H9 (cell line): ENCODE data around the gene ZNF700. TPM values are rescaled to one million over a fixed set of nuclear protein-coding genes. Genes with fewer than 3 reads are reported as not detected.

Experiments used
- DNase-seq: peaks from one replicate; pipeline ENCODE4 v3.0.0-alpha.2; 2017
- H2AFZ ChIP-seq: one replicate; pipeline ENCODE4 v1.6.1; 2013; ENCODE audit warnings: mild to moderate bottlenecking, low read length, control low read depth, moderate library complexity
- H2AK5ac ChIP-seq: 2 replicates; pipeline ENCODE4 v1.6.1; 2013; ENCODE audit warnings: low read length, control low read depth, mixed read lengths; ENCODE audit not compliant: insufficient read length
- H2BK120ac ChIP-seq: one replicate; pipeline ENCODE4 v1.6.1; 2013; ENCODE audit warnings: low read depth, mild to moderate bottlenecking, low read length, control low read depth, inconsistent platforms; ENCODE audit not compliant: poor library complexity, severe bottlenecking
- H2BK12ac ChIP-seq: 2 replicates; pipeline ENCODE4 v1.6.1; 2013; ENCODE audit warnings: low read length, control low read depth, mixed read lengths, low read depth; ENCODE audit not compliant: insufficient read length
- H2BK15ac ChIP-seq: 2 replicates; pipeline ENCODE4 v1.6.1; 2013; ENCODE audit warnings: low read depth, low read length, control low read depth
- H2BK20ac ChIP-seq: one replicate; pipeline ENCODE4 v1.6.1; 2013; ENCODE audit warnings: low read depth, mild to moderate bottlenecking, low read length, control low read depth, inconsistent platforms; ENCODE audit not compliant: poor library complexity, severe bottlenecking
- H2BK5ac ChIP-seq: 2 replicates; pipeline ENCODE4 v1.6.1; 2013; ENCODE audit warnings: low read length, control low read depth, mixed read lengths; ENCODE audit not compliant: insufficient read length
- H3K14ac ChIP-seq: 2 replicates; pipeline ENCODE4 v1.6.1; 2013; ENCODE audit warnings: low read length, control low read depth; ENCODE audit not compliant: insufficient read depth
- H3K18ac ChIP-seq: 2 replicates; pipeline ENCODE4 v1.6.1; 2013; ENCODE audit warnings: low read depth, mild to moderate bottlenecking, mixed read lengths, low read length, control low read depth; ENCODE audit not compliant: insufficient read length
- H3K23ac ChIP-seq: 2 replicates; pipeline ENCODE4 v1.6.1; 2013; ENCODE audit warnings: low read length, control low read depth, mixed read lengths, low read depth; ENCODE audit not compliant: insufficient read length
- H3K23me2 ChIP-seq: 2 replicates; pipeline ENCODE4 v1.6.1; 2013; ENCODE audit warnings: low read depth, mild to moderate bottlenecking, mixed read lengths, low read length, control low read depth; ENCODE audit not compliant: insufficient read length, poor library complexity, severe bottlenecking
- H3K27ac ChIP-seq: 2 replicates; pipeline ENCODE4 v1.5.1; 2013; ENCODE audit warnings: low read length, control low read depth, mixed read lengths, low read depth; ENCODE audit not compliant: insufficient read length
- H3K27me3 ChIP-seq: 2 replicates; pipeline ENCODE4 v1.6.1; 2013; ENCODE audit warnings: low read length, control low read depth, inconsistent platforms; ENCODE audit not compliant: insufficient read depth
- H3K4ac ChIP-seq: 2 replicates; pipeline ENCODE4 v1.6.1; 2013; ENCODE audit warnings: low read depth, mild to moderate bottlenecking, control low read depth, inconsistent platforms, low read length, moderate library complexity
- H3K4me1 ChIP-seq: 2 replicates; pipeline ENCODE4 v1.6.1; 2013; ENCODE audit warnings: low read length, control low read depth, inconsistent platforms; ENCODE audit not compliant: insufficient read depth
- H3K4me2 ChIP-seq: 2 replicates; pipeline ENCODE4 v1.6.1; 2013; ENCODE audit warnings: low read length, control low read depth, mixed read lengths; ENCODE audit not compliant: insufficient read length, insufficient read depth
- H3K56ac ChIP-seq: 2 replicates; pipeline ENCODE4 v1.6.1; 2013; ENCODE audit warnings: low read depth, mild to moderate bottlenecking, mixed read lengths, low read length, control low read depth; ENCODE audit not compliant: insufficient read length
- H3K79me1 ChIP-seq: 2 replicates; pipeline ENCODE4 v1.6.1; 2013; ENCODE audit warnings: low read depth, mild to moderate bottlenecking, moderate library complexity, low read length, control low read depth, inconsistent platforms; ENCODE audit not compliant: insufficient read depth, poor library complexity, severe bottlenecking
- H3K79me2 ChIP-seq: 2 replicates; pipeline ENCODE4 v1.6.1; 2013; ENCODE audit warnings: low read length, control low read depth, inconsistent platforms; ENCODE audit not compliant: insufficient read depth
- H3K9ac ChIP-seq: 2 replicates; pipeline ENCODE4 v1.6.1; 2013; ENCODE audit warnings: low read length, control low read depth, mixed read lengths; ENCODE audit not compliant: insufficient read length; ENCODE audit errors: extremely low read depth
- H3K9me3 ChIP-seq: one replicate; pipeline ENCODE4 v1.6.1; 2013; ENCODE audit warnings: low read depth, low read length, inconsistent platforms; ENCODE audit not compliant: control insufficient read depth
- H3T11ph ChIP-seq: one replicate; pipeline ENCODE4 v1.6.1; 2013; ENCODE audit warnings: mild to moderate bottlenecking, low read length, control low read depth, inconsistent platforms
- H4K20me1 ChIP-seq: one replicate; pipeline ENCODE4 v1.6.1; 2013; ENCODE audit not compliant: control insufficient read depth, insufficient read length, insufficient read depth
- H4K5ac ChIP-seq: 2 replicates; pipeline ENCODE4 v1.6.1; 2013; ENCODE audit warnings: low read depth, mild to moderate bottlenecking, mixed read lengths, low read length, control low read depth; ENCODE audit not compliant: insufficient read length
- H4K8ac ChIP-seq: replicated peaks from 2 replicates; pipeline ENCODE4 v1.6.1; 2013; ENCODE audit warnings: low read length, control low read depth, mixed read lengths, low read depth; ENCODE audit not compliant: insufficient read length
- H4K91ac ChIP-seq: 2 replicates; pipeline ENCODE4 v1.6.1; 2013; ENCODE audit warnings: low read depth, mild to moderate bottlenecking, moderate library complexity, mixed read lengths, low read length, control low read depth; ENCODE audit not compliant: insufficient read length
- H3K27ac Mint-ChIP-seq, 3 experiments: 2 replicates in 2 of 3; 3 replicates in 1 of 3; pipeline ENCODE4 v1.8.0; 2020 to 2021; ENCODE audit warnings: mixed read lengths in 3 of 3, mild to moderate bottlenecking in 1 of 3, moderate library complexity in 1 of 3
- H3K27me3 Mint-ChIP-seq: 2 replicates; pipeline ENCODE4 v1.8.0; 2021; ENCODE audit warnings: low read depth, mild to moderate bottlenecking, moderate library complexity, mixed read lengths
- H3K36me3 Mint-ChIP-seq, 3 experiments: 2 replicates in 2 of 3; 3 replicates in 1 of 3; pipeline ENCODE4 v1.8.0; 2020 to 2021; ENCODE audit warnings: low read depth in 3 of 3, mixed read lengths in 3 of 3; ENCODE audit not compliant: insufficient read depth in 1 of 3
- H3K4me1 Mint-ChIP-seq, 2 experiments: 2 replicates each; pipeline ENCODE4 v1.8.0; 2020; ENCODE audit warnings: mixed read lengths in 2 of 2
- H3K4me3 Mint-ChIP-seq, 2 experiments: 2 replicates in 1 of 2; 3 replicates in 1 of 2; pipeline ENCODE4 v1.8.0; 2020 to 2021; ENCODE audit warnings: mild to moderate bottlenecking in 2 of 2, mixed read lengths in 2 of 2, moderate library complexity in 1 of 2
- H3K9me3 Mint-ChIP-seq, 2 experiments: 2 replicates in 1 of 2; 3 replicates in 1 of 2; pipeline ENCODE4 v1.8.0; 2020; ENCODE audit warnings: mild to moderate bottlenecking in 2 of 2, mixed read lengths in 2 of 2, moderate library complexity in 1 of 2
- CTCF ChIP-seq: fragments of 200-600 bp; sonication (generic); conservative IDR thresholded peaks from 3 replicates; pipeline ENCODE4 v1.8.0; 2021; ENCODE audit warnings: antibody characterized with exemption, mild to moderate bottlenecking
- WGBS: extraction: QIAGEN DNeasy Blood & Tissue Kit; methylation state at CpG from one replicate; pipeline ENCODE4 v1.1.7; 2013; ENCODE audit warnings: missing lambda C conversion rate, low lambda C conversion rate, mixed read lengths; ENCODE audit not compliant: insufficient read length; ENCODE audit errors: extremely low coverage; 5-methylcytosine and 5-hydroxymethylcytosine counted together
- total RNA-seq: library from RNA; stranded (reverse); gene quantifications from 2 replicates; pipeline ENCODE4 v1.2.1, GENCODE V29; 2021

ZNF700 gene
- total RNA-seq, 1 experiment from 2014 or later, result 9.9 TPM

- no peak overlapping the region for H3T11ph ChIP-seq
- no peak overlapping the region for H2BK20ac ChIP-seq
- WGBS, result no CpG with 5 or more reads among the region's 5 CpGs
- H2BK120ac ChIP-seq, result no peak overlapping the region
- Mint-ChIP-seq H3K9me3 (peaks cover 42 to 66% of the 10 kb centered on the region in 2 experiments), H3K36me3 (peaks cover 27 to 51% (median 45%) of the 10 kb centered on the region in 3 experiments), H3K27ac (no peak overlapping the region), H3K4me3 (no peak overlapping the region), H3K27me3 (peaks cover 4% of the 10 kb centered on the region), H3K4me1 (no peaks in the 10 kb centered on the region)
- no peak overlapping the region for H3K9ac ChIP-seq
- no peak overlapping the region for H3K23ac ChIP-seq
- no peaks in the 10 kb centered on the region for H3K4me1 ChIP-seq
- no peak overlapping the region for H2BK15ac ChIP-seq
- H2BK12ac ChIP-seq, result no peak overlapping the region
- H4K8ac ChIP-seq, result no peak overlapping the region
- no peak overlapping the region for H3K18ac ChIP-seq
- no peak overlapping the region for H3K4me2 ChIP-seq
- no peak overlapping the region for H3K56ac ChIP-seq
- TF ChIP-seq CTCF, result no peak
- H3K4ac ChIP-seq, result no peak overlapping the region
- peaks cover 16% of the 10 kb centered on the region for H3K9me3 ChIP-seq
- H3K79me1 ChIP-seq, result no peaks in the 10 kb centered on the region
- DNase-seq, result no peak
- no peaks in the 10 kb centered on the region for H3K23me2 ChIP-seq
- H3K14ac ChIP-seq, result no peak overlapping the region
- H3K27me3 ChIP-seq, result no peaks in the 10 kb centered on the region
- no peak overlapping the region for H4K5ac ChIP-seq
- no peaks in the 10 kb centered on the region for H4K20me1 ChIP-seq
- H2AK5ac ChIP-seq, result no peak overlapping the region
- no peak overlapping the region for H4K91ac ChIP-seq
- no peak overlapping the region for H3K27ac ChIP-seq
- H2AFZ ChIP-seq, result no peak overlapping the region
- no peaks in the 10 kb centered on the region for H3K79me2 ChIP-seq
- H2BK5ac ChIP-seq, result no peak overlapping the region
These were observed 48.3 kb downstream of the ZNF700 start for GRCh38 chr19:11973019-11973810.
